Measurements from ENCODE around the gene TPPP2. TPM values are rescaled to one million over a fixed set of nuclear protein-coding genes. Genes with fewer than 3 reads are reported as not detected.

The TPPP2 gene
- polyA plus RNA-seq, 3 donors from 2014 or later, result not detected

DNA sequence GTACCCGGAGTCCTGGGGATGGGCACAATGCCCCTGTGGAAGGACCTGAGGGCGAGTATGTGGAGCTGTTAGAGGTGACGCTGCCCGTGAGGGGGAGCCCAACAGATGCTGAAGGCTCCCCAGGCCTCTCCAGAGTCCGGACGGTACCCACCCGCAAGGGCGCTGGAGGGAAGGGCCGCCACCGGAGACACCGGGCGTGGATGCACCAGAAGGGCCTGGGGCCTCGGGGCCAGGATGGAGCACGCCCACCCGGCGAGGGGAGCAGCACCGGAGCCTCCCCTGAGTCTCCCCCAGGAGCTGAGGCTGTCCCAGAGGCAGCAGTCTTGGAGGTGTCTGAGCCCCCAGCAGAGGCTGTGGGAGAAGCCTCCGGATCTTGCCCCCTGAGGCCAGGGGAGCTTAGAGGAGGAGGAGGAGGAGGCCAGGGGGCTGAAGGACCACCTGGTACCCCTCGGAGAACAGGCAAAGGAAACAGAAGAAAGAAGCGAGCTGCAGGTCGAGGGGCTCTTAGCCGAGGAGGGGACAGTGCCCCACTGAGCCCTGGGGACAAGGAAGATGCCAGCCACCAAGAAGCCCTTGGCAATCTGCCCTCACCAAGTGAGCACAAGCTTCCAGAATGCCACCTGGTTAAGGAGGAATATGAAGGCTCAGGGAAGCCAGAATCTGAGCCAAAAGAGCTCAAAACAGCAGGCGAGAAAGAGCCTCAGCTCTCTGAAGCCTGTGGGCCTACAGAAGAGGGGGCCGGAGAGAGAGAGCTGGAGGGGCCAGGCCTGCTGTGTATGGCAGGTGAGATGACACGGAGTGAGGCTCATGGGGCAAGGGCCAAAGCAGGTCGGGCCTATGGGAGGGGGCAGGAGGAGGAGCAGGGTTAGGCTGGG, 44.6 kb downstream of the TPPP2 start:
- no peak for DNase-seq
- Mint-ChIP-seq H3K4me3 (no peak overlapping the region), H3K9me3 (no peaks in the 10 kb centered on the region), H3K27ac (no peak overlapping the region), H3K4me1 (peaks cover 20 to 23% of the 10 kb centered on the region in 2 donors), H3K36me3 (no peaks in the 10 kb centered on the region), H3K27me3 (ENCODE audit: low read depth in 3 of 3) (peaks cover 11 to 19% (median 19%) of the 10 kb centered on the region in 3 donors)

DNA sequence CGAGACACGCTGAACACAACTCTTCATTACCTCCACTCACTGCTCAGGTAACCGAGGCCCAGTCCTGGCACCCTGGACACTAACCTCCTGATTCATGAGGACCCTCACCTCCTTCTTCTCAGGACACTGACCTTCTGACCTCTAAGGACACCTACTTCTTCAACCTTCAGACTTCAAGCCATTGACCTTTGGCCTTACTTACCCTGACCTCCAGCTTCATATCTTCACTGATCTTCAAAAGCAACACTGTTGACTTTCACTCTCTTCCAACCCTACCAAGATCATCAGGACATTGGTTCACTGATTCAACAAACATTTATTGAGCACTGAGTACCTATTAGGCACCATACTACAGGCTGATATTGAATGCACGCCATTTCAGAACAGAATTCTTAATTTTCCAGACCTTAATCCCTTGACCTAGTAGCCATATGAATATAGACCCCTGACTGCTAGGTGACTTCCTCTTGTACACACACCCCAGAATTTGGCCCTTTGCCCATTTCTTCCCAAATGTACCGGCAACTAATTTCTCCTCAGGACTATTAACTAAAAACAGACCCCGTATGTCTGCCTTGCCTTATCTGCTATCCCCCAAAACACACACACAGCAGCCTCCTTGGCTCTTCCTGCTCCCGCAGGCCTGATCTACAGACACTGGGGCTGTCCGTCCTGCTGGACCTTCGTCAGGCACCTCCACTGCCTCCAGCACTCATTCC, 45.9 kb downstream of the TPPP2 start:
- Mint-ChIP-seq H3K27ac (no peak overlapping the region), H3K36me3 (no peaks in the 10 kb centered on the region), H3K27me3 (ENCODE audit: low read depth in 3 of 3) (peaks cover 8 to 17% (median 16%) of the 10 kb centered on the region in 3 donors), H3K9me3 (no peaks in the 10 kb centered on the region), H3K4me3 (no peak overlapping the region), H3K4me1 (peaks cover 12 to 17% of the 10 kb centered on the region in 2 donors)
- no peak for DNase-seq

DNA sequence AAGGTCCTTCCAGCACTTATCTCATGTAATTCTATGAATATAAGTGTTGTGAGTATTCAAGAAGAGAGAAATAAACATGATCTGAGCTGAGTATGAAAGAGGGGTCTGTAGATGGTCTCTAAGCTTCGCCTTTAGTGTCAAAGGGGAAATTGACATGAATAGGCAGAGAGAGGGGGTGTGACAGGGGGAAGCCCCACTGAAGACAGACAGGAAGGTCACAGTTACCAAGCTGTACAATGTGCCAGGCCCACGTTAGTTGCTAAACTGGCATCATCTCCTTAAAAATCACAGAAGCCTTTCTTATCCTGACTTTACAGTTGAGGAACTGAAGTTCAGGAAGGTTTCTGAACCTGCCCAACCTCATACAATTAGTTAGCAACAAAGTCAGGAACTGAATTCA, 47.7 kb downstream of the TPPP2 start:
- no peaks in the 10 kb centered on the region for H3K9me3 Mint-ChIP-seq
- H3K36me3 Mint-ChIP-seq, result no peaks in the 10 kb centered on the region
- H3K4me1 Mint-ChIP-seq, result no peaks in the 10 kb centered on the region
- DNase-seq, result no peak
- H3K4me3 Mint-ChIP-seq, result no peak overlapping the region
- H3K27me3 Mint-ChIP-seq (ENCODE audit: low read depth in 3 of 3), result peaks cover 2 to 12% (median 3%) of the 10 kb centered on the region in 3 donors
- no peak overlapping the region for H3K27ac Mint-ChIP-seq

DNA sequence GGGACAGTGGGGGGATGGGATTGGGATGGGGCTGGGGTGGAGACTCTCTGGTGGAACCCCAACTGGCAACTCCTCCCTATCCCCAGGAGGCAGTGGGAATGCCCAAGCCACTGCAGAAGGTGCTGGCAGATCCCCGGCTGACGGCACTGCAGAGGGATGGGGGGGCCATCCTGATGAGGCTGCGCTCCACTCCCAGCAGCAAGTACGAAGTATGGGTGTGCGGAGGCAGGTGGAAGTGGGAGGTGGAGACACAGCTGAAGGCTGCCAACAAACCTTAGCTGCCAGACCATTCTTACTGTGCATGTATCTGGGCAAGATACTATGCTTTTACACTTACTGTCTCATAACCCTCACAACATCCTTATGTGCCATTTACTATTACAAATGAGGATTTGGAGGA, 48.3 kb downstream of the TPPP2 start:
- no peak overlapping the region for H3K4me3 Mint-ChIP-seq
- no peaks in the 10 kb centered on the region for H3K9me3 Mint-ChIP-seq

DNA sequence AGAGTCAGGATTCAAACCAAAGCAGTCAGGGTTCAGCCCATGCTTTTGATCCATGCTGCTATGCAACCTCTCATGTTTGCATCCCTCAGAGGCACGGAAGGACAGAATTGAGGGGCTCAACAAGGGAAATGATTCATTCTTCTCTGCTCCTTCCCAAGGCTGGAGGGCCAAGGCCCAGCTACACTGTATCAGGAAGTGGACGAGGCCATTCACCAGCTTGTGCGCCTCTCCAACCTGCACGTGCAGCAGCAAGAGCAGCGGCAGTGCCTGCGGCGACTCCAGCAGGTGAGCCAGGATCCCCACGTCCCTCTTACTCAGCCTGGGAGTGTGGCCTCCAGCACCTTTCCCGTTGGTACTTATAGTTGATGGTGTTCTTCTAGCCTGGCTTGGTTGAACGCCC, 48.7 kb downstream of the TPPP2 start:
- no peaks in the 10 kb centered on the region for H3K4me1 Mint-ChIP-seq
- H3K27me3 Mint-ChIP-seq (ENCODE audit: low read depth in 3 of 3), result peaks cover 0 to 4% (median 2%) of the 10 kb centered on the region in 3 donors
- no peak overlapping the region for H3K27ac Mint-ChIP-seq
- no peak overlapping the region for H3K4me3 Mint-ChIP-seq
- no peaks in the 10 kb centered on the region for H3K36me3 Mint-ChIP-seq
- no peaks in the 10 kb centered on the region for H3K9me3 Mint-ChIP-seq
- DNase-seq, result no peak

More for the DNA sequence above, 48.3 kb downstream of the TPPP2 start:
- Mint-ChIP-seq H3K27me3 (ENCODE audit: low read depth in 3 of 3) (peaks cover under 1 to 8% (median 3%) of the 10 kb centered on the region in 3 donors), H3K36me3 (no peaks in the 10 kb centered on the region), H3K27ac (no peak overlapping the region), H3K4me1 (no peaks in the 10 kb centered on the region)
- DNase-seq, result no peak

DNA sequence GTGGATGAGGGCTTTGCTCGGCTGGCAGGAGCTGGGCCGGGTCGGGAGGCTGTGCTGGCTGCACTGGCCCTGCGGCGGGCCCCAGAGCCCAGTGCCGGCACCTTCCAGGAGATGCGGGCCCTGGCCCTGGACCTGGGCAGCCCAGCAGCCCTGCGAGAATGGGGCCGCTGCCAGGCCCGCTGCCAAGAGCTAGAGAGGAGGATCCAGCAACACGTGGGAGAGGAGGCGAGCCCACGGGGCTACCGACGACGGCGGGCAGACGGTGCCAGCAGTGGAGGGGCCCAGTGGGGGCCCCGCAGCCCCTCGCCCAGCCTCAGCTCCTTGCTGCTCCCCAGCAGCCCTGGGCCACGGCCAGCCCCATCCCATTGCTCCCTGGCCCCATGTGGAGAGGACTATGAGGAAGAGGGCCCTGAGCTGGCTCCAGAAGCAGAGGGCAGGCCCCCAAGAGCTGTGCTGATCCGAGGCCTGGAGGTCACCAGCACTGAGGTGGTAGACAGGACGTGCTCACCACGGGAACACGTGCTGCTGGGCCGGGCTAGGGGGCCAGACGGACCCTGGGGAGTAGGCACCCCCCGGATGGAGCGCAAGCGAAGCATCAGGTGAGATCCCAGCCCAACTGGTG, 51.6 kb downstream of the TPPP2 start:
- no peaks in the 10 kb centered on the region for H3K9me3 Mint-ChIP-seq
- peaks cover 4 to 8% of the 10 kb centered on the region in 2 donors for H3K4me1 Mint-ChIP-seq
- H3K27me3 Mint-ChIP-seq (ENCODE audit: low read depth in 3 of 3), result peaks cover 3 to 9% (median 4%) of the 10 kb centered on the region in 3 donors
- H3K4me3 Mint-ChIP-seq, result no peak overlapping the region
- no peak overlapping the region for H3K27ac Mint-ChIP-seq
- no peak for DNase-seq
- no peaks in the 10 kb centered on the region for H3K36me3 Mint-ChIP-seq

Other genes with a start within 250 kb of the TPPP2 start
- 10 to 100 TPM; 13.3 to 37.1 (median 17.8) TPM for gene RNASE6, start 248.9 kb upstream of the TPPP2 start, polyA plus RNA-seq
- under 1 TPM in 1 of 3 donors, not detected in 2; 0.49 TPM for gene RNASE1, start 227.4 kb upstream of the TPPP2 start, polyA plus RNA-seq
- not detected for gene RNASE3, start 138.8 kb upstream of the TPPP2 start, polyA plus RNA-seq
- 1 to 10 TPM in 2 of 3 donors, not detected in 1; 2.0 to 4.1 TPM for gene RNASE2, start 74.7 kb upstream of the TPPP2 start, polyA plus RNA-seq
- gene METTL17, start 40.2 kb upstream of the TPPP2 start, polyA plus RNA-seq, result 10 to 100 TPM; 30.4 to 39.6 (median 32.1) TPM
- gene SLC39A2, start 30.9 kb upstream of the TPPP2 start, polyA plus RNA-seq, result not detected
- 10 to 100 TPM; 10.9 to 40.0 (median 19.9) TPM for gene NDRG2, start 5.2 kb upstream of the TPPP2 start, polyA plus RNA-seq
- not detected for gene RNASE13, start 4.6 kb downstream of the TPPP2 start, polyA plus RNA-seq
- gene RNASE7, start 12.1 kb downstream of the TPPP2 start, polyA plus RNA-seq, result not detected
- not detected for gene RNASE8, start 27.6 kb downstream of the TPPP2 start, polyA plus RNA-seq
- gene ARHGEF40, start 40.1 kb downstream of the TPPP2 start, polyA plus RNA-seq, result under 1 TPM in 2 of 3 donors, not detected in 1; 0.23 to 0.35 TPM
- gene ZNF219, start 68.4 kb downstream of the TPPP2 start, polyA plus RNA-seq, result 1 to 10 TPM in 2 of 3 donors, under 1 TPM in 1; 0.88 to 3.3 (median 1.8) TPM
- not detected for gene TMEM253, start 70.8 kb downstream of the TPPP2 start, polyA plus RNA-seq
- not detected for gene OR5AU1, start 125.8 kb downstream of the TPPP2 start, polyA plus RNA-seq
- gene HNRNPC, start 239.2 kb downstream of the TPPP2 start, polyA plus RNA-seq, result 100 to 1,000 TPM; 622 to 879 (median 758) TPM
- gene RPGRIP1, start 249.9 kb downstream of the TPPP2 start, polyA plus RNA-seq, result 1 to 10 TPM in 1 of 3 donors, under 1 TPM in 1, not detected in 1; 0.15 to 1.9 TPM

Measured in immature natural killer cell (primary cell).